PC-9 (cell line): ENCODE measurements around the gene A4GALT.

Source experiments
- EZH2 ChIP-seq: fragments of 200-600 bp; sonication (generic); IDR thresholded peaks from 2 replicates; pipeline ENCODE4 v1.8.0; 2017; ENCODE audit warnings: antibody characterized with exemption, low read depth
- TF ChIP-seq, protein P1 (sequence below): fragments of 200-600 bp; sonication (generic); conservative IDR thresholded peaks from 2 replicates; pipeline ENCODE4 v1.6.1; 2017; ENCODE audit warnings: mixed run types, antibody characterized with exemption, mild to moderate bottlenecking, moderate library complexity

DNA sequence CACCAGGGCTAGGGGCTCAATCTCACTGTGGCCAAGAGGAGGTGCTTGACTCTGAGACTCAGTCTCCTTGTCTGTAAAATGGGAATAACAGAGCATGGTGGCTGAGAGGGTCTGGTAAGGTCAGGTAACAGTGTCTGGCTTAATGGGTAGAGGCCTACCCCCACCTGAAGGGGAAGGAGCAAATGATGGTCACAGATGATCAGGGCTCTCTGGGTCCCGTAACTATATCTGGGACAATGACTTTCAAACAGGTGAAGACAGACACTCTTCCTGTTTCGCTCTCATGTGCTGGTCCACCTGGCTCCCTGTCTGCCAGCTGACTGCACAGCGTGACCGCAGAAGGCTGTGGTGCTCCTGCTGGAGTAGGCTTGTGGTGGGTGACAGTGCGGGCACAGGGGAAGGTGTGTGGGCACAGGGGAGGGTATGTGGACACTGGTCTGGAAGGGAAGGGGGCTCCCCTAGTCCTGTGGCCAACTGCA is 4.0 kb downstream of the A4GALT start:
- no peak for TF ChIP-seq EZH2
- TF ChIP-seq, protein P1, sequence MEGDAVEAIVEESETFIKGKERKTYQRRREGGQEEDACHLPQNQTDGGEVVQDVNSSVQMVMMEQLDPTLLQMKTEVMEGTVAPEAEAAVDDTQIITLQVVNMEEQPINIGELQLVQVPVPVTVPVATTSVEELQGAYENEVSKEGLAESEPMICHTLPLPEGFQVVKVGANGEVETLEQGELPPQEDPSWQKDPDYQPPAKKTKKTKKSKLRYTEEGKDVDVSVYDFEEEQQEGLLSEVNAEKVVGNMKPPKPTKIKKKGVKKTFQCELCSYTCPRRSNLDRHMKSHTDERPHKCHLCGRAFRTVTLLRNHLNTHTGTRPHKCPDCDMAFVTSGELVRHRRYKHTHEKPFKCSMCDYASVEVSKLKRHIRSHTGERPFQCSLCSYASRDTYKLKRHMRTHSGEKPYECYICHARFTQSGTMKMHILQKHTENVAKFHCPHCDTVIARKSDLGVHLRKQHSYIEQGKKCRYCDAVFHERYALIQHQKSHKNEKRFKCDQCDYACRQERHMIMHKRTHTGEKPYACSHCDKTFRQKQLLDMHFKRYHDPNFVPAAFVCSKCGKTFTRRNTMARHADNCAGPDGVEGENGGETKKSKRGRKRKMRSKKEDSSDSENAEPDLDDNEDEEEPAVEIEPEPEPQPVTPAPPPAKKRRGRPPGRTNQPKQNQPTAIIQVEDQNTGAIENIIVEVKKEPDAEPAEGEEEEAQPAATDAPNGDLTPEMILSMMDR = no peak
